ENCODE results near the gene GORAB. TPM values are rescaled to one million over a fixed set of nuclear protein-coding genes. Genes with fewer than 3 reads are reported as not detected.

Gene GORAB
- total RNA-seq, 1 donor from 2014 or later = 16.9 TPM

GRCh38 chr1:170596701-170597100, 64.7 kb downstream of the GORAB start:
- H3K27ac Mint-ChIP-seq (ENCODE audit: unreplicated experiment) = no peak overlapping the region
- H3K4me3 Mint-ChIP-seq (ENCODE audit: unreplicated experiment) = no peak overlapping the region
- DNase-seq (ENCODE audit: low spot score) = no peak
- H3K36me3 Mint-ChIP-seq (ENCODE audit: low read depth) = peaks cover 2% of the 10 kb centered on the region
- no peaks in the 10 kb centered on the region for H3K27me3 Mint-ChIP-seq (ENCODE audit: low read depth)
- no peak for TF ChIP-seq CTCF (IDR thresholded peaks at IDR 0.05)
- peaks cover 8% of the 10 kb centered on the region for H3K4me1 Mint-ChIP-seq (ENCODE audit: low read depth)
- H3K9me3 Mint-ChIP-seq (ENCODE audit: low read depth) = peaks cover 20% of the 10 kb centered on the region

DNA sequence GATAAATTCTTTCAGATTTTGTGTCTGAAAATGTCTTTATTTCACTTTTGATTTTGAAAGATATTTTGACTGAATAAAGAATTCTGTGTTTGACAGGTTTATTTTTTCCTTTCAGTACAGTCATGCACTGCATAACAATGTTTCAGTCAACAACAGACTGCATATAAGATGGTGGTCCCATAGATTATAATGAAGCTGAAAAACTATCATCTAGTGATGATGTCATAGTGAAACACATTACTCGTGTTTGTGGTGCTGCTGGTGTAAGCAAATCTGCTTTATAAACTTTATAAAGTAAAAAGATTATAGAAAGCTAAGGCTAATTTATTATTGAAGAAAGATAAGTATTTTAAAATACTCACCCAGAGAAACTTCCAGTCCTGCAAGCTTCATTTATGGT, 66.7 kb downstream of the GORAB start:
- Mint-ChIP-seq H3K4me1 (ENCODE audit: low read depth) (no peaks in the 10 kb centered on the region), H3K4me3 (ENCODE audit: unreplicated experiment) (no peak overlapping the region), H3K36me3 (ENCODE audit: low read depth) (peaks cover 10% of the 10 kb centered on the region), H3K27ac (ENCODE audit: unreplicated experiment) (no peak overlapping the region), H3K9me3 (ENCODE audit: low read depth) (peaks cover 30% of the 10 kb centered on the region), H3K27me3 (ENCODE audit: low read depth) (no peaks in the 10 kb centered on the region)
- no peak for TF ChIP-seq CTCF (IDR thresholded peaks at IDR 0.05)
- DNase-seq (ENCODE audit: low spot score) = no peak

DNA sequence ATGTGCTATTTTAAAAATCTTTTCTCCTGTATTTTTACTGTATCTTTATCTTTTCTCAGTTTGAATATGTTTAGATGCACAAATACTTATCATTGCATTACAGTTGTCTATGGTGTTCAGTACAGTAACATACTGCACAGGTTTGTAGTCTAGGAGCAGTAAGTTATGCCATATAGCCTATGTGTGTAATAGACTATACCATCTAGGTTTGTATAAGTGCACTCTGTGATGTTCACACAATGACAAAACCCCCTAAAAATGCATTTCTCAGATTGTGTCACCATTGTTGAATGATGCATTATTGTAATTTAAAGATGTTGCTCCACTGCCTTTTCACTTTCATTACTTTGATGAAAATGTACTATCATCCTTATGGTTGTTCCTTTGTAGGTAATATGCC, 67.1 kb downstream of the GORAB start:
- no peaks in the 10 kb centered on the region for H3K27me3 Mint-ChIP-seq (ENCODE audit: low read depth)
- no peak for TF ChIP-seq CTCF (IDR thresholded peaks at IDR 0.05)
- DNase-seq (ENCODE audit: low spot score) = no peak
- peaks cover 10% of the 10 kb centered on the region for H3K36me3 Mint-ChIP-seq (ENCODE audit: low read depth)
- H3K9me3 Mint-ChIP-seq (ENCODE audit: low read depth) = peaks cover 30% of the 10 kb centered on the region
- no peaks in the 10 kb centered on the region for H3K4me1 Mint-ChIP-seq (ENCODE audit: low read depth)
- no peak overlapping the region for H3K27ac Mint-ChIP-seq (ENCODE audit: unreplicated experiment)
- H3K4me3 Mint-ChIP-seq (ENCODE audit: unreplicated experiment) = no peak overlapping the region

GRCh38 chr1:170601866-170602265, 69.9 kb downstream of the GORAB start:
- no peak for DNase-seq (ENCODE audit: low spot score)
- Mint-ChIP-seq H3K27me3 (ENCODE audit: low read depth) (no peaks in the 10 kb centered on the region), H3K36me3 (ENCODE audit: low read depth) (peaks cover 9% of the 10 kb centered on the region), H3K4me1 (ENCODE audit: low read depth) (no peaks in the 10 kb centered on the region), H3K9me3 (ENCODE audit: low read depth) (peaks cover 23% of the 10 kb centered on the region), H3K4me3 (ENCODE audit: unreplicated experiment) (no peak overlapping the region), H3K27ac (ENCODE audit: unreplicated experiment) (no peak overlapping the region)
- TF ChIP-seq CTCF (IDR thresholded peaks at IDR 0.05) = no peak

Other genes starting within 250 kb of the GORAB start
- gene PRRX1, start 132.0 kb downstream of the GORAB start, total RNA-seq = 158 to 224 TPM (median 168 TPM) in 3 replicates